C4-2B (cell line): ENCODE measurements around the gene WWOX.

ENCODE experiments used
- ZFX ChIP-seq: fragments of 450-650 bp; IDR thresholded peaks from 2 replicates; pipeline ENCODE4 v1.6.1; 2017
- TF ChIP-seq, protein P1 (sequence below): fragments of 450-650 bp; conservative IDR thresholded peaks from 2 replicates; pipeline ENCODE4 v1.5.1; 2017; ENCODE audit warnings: mild to moderate bottlenecking

DNA sequence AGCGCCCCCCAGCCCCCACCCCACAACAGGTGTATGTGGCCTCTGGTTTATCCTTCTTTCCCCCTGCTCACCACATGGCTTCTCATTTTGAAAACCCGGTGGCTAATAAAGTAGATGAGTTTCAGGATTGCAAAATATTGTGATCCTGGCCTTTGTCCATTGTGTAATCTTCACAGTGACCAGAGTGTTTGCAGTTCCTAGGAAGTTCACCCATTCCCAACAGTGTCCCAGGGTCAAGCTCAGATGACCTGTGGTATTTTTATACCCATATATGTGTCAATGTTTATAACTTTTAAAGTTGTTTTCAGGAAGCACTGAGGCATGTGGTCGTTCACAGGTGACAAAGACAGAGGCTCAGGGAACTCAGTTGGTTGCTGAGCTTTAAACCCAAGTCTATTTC lies 721.9 kb downstream of the WWOX start:
- TF ChIP-seq, protein P1, sequence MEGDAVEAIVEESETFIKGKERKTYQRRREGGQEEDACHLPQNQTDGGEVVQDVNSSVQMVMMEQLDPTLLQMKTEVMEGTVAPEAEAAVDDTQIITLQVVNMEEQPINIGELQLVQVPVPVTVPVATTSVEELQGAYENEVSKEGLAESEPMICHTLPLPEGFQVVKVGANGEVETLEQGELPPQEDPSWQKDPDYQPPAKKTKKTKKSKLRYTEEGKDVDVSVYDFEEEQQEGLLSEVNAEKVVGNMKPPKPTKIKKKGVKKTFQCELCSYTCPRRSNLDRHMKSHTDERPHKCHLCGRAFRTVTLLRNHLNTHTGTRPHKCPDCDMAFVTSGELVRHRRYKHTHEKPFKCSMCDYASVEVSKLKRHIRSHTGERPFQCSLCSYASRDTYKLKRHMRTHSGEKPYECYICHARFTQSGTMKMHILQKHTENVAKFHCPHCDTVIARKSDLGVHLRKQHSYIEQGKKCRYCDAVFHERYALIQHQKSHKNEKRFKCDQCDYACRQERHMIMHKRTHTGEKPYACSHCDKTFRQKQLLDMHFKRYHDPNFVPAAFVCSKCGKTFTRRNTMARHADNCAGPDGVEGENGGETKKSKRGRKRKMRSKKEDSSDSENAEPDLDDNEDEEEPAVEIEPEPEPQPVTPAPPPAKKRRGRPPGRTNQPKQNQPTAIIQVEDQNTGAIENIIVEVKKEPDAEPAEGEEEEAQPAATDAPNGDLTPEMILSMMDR: no peak
- TF ChIP-seq ZFX: no peak
